Karpas-422 (cell line): ENCODE results near the gene CCDC8. TPM values are rescaled to one million over a fixed set of nuclear protein-coding genes. Genes with fewer than 3 reads are reported as not detected.

Experiments used
- DNase-seq: peaks from one replicate; pipeline ENCODE4 v3.0.0-alpha.2; 2015
- H2AFZ ChIP-seq: fragments of 200-600 bp; sonication (generic); 2 replicates; pipeline ENCODE4 v1.6.1; 2014; ENCODE audit warnings: antibody characterized with exemption, low read length, mixed read lengths
- H3K27ac ChIP-seq: fragments of 200-600 bp; sonication (generic); 2 replicates; pipeline ENCODE4 v1.5.1; 2014; ENCODE audit warnings: mild to moderate bottlenecking, low read length, moderate library complexity
- H3K27me3 ChIP-seq: fragments of 200-600 bp; sonication (generic); 2 replicates; pipeline ENCODE4 v1.6.1; 2014; ENCODE audit warnings: low read length, mixed read lengths
- H3K36me3 ChIP-seq: fragments of 200-600 bp; sonication (generic); 2 replicates; pipeline ENCODE4 v1.6.1; 2014; ENCODE audit warnings: low read length, mixed read lengths; ENCODE audit not compliant: insufficient read depth
- H3K4me1 ChIP-seq: fragments of 200-600 bp; sonication (generic); 2 replicates; pipeline ENCODE4 v1.6.1; 2014; ENCODE audit warnings: mild to moderate bottlenecking, low read length, mixed read lengths
- H3K4me2 ChIP-seq: fragments of 200-600 bp; sonication (generic); 2 replicates; pipeline ENCODE4 v1.6.1; 2014; ENCODE audit warnings: low read length, low read depth, mild to moderate bottlenecking; ENCODE audit not compliant: poor library complexity, severe bottlenecking
- H3K4me3 ChIP-seq: fragments of 200-600 bp; sonication (generic); 2 replicates; pipeline ENCODE4 v1.5.1; 2014; ENCODE audit warnings: mild to moderate bottlenecking, antibody characterized with exemption, low read length, mixed read lengths
- H3K79me2 ChIP-seq: fragments of 200-600 bp; sonication (generic); 2 replicates; pipeline ENCODE4 v1.6.1; 2014; ENCODE audit warnings: mild to moderate bottlenecking, low read length, mixed read lengths
- H3K9ac ChIP-seq: fragments of 200-600 bp; sonication (generic); 2 replicates; pipeline ENCODE4 v1.6.0; 2014; ENCODE audit warnings: low read length
- H3K9me2 ChIP-seq: fragments of 200-600 bp; sonication (generic), shearing (Covaris generic); replicated peaks from 2 replicates; pipeline ENCODE4 v1.6.0; 2014; ENCODE audit warnings: mild to moderate bottlenecking, low read length, moderate library complexity; ENCODE audit not compliant: insufficient read depth
- H3K9me3 ChIP-seq: fragments of 300-700, 200-600 bp; sonication (generic); 2 replicates; pipeline ENCODE4 v1.6.1; 2014; ENCODE audit warnings: low read length, mixed read lengths
- H4K20me1 ChIP-seq: fragments of 200-600 bp; sonication (generic); 2 replicates; pipeline ENCODE4 v1.6.1; 2014; ENCODE audit warnings: mild to moderate bottlenecking, antibody characterized with exemption, low read length, low read depth; ENCODE audit not compliant: insufficient read depth
- total RNA-seq: library from RNA; depleted of rRNA; stranded (reverse); fragments of >200 nt; shearing (Covaris generic); gene quantifications from 2 replicates; pipeline ENCODE4 v1.2.3, GENCODE V29; 2014; ENCODE audit warnings: low replicate concordance

Gene CCDC8
- total RNA-seq, 1 experiment from 2014 or later, result not detected

GRCh38 chr19:46385636-46386035 is 27.7 kb downstream of the CCDC8 start:
- no peak overlapping the region for H3K4me3 ChIP-seq
- no peaks in the 10 kb centered on the region for H3K9me2 ChIP-seq
- H3K9me3 ChIP-seq, result no peaks in the 10 kb centered on the region
- no peak overlapping the region for H3K9ac ChIP-seq
- no peak overlapping the region for H2AFZ ChIP-seq
- no peak for DNase-seq
- no peak overlapping the region for H3K4me2 ChIP-seq
- 0 out of 2 replicates have a peak, but pooled peaks cover under 1% of the 10 kb centered on the region for H4K20me1 ChIP-seq
- no peak overlapping the region for H3K27ac ChIP-seq
- peaks cover 25% of the 10 kb centered on the region for H3K36me3 ChIP-seq
- no peaks in the 10 kb centered on the region for H3K4me1 ChIP-seq
- H3K79me2 ChIP-seq, result peaks cover 9% of the 10 kb centered on the region
- H3K27me3 ChIP-seq, result no peaks in the 10 kb centered on the region

- H3K4me1 ChIP-seq, result no peaks in the 10 kb centered on the region
- no peak overlapping the region for H3K27ac ChIP-seq
- no peak overlapping the region for H2AFZ ChIP-seq
- peaks cover 24% of the 10 kb centered on the region for H3K36me3 ChIP-seq
- H3K4me2 ChIP-seq, result no peak overlapping the region
- H3K79me2 ChIP-seq, result peaks cover 17% of the 10 kb centered on the region
- no peak overlapping the region for H3K4me3 ChIP-seq
- no peaks in the 10 kb centered on the region for H4K20me1 ChIP-seq
- no peak overlapping the region for H3K9ac ChIP-seq
- H3K9me2 ChIP-seq, result no peaks in the 10 kb centered on the region
- no peaks in the 10 kb centered on the region for H3K9me3 ChIP-seq
- DNase-seq, result no peak
- no peaks in the 10 kb centered on the region for H3K27me3 ChIP-seq
Measured at GRCh38 chr19:46384396-46384795, 29.0 kb downstream of the CCDC8 start.

- H3K27me3 ChIP-seq, result no peaks in the 10 kb centered on the region
- no peaks in the 10 kb centered on the region for H4K20me1 ChIP-seq
- no peak overlapping the region for H3K27ac ChIP-seq
- DNase-seq, result no peak
- H3K4me1 ChIP-seq, result no peaks in the 10 kb centered on the region
- peaks cover 23% of the 10 kb centered on the region for H3K79me2 ChIP-seq
- H3K36me3 ChIP-seq, result peaks cover 24% of the 10 kb centered on the region
- H3K9me2 ChIP-seq, result no peaks in the 10 kb centered on the region
- no peak overlapping the region for H3K4me3 ChIP-seq
- no peaks in the 10 kb centered on the region for H3K9me3 ChIP-seq
- H3K9ac ChIP-seq, result no peak overlapping the region
- H3K4me2 ChIP-seq, result no peak overlapping the region
- no peak overlapping the region for H2AFZ ChIP-seq
Measured at GRCh38 chr19:46383846-46384245, 29.5 kb downstream of the CCDC8 start.

GRCh38 chr19:46383171-46383815 is 30.1 kb downstream of the CCDC8 start:
- DNase-seq, result no peak
- H3K36me3 ChIP-seq, result peaks cover 25% of the 10 kb centered on the region; the same call in 1 of the 2 replicates
- no peaks in the 10 kb centered on the region for H3K27me3 ChIP-seq
- no peaks in the 10 kb centered on the region for H4K20me1 ChIP-seq
- H3K4me3 ChIP-seq, result no peak overlapping the region
- H3K4me2 ChIP-seq, result no peak overlapping the region
- peaks cover 28% of the 10 kb centered on the region for H3K79me2 ChIP-seq
- H3K9me2 ChIP-seq, result no peaks in the 10 kb centered on the region
- no peaks in the 10 kb centered on the region for H3K4me1 ChIP-seq
- no peak overlapping the region for H2AFZ ChIP-seq
- H3K9ac ChIP-seq, result no peak overlapping the region
- H3K27ac ChIP-seq, result no peak overlapping the region
- H3K9me3 ChIP-seq, result no peaks in the 10 kb centered on the region

GRCh38 chr19:46381756-46382345 is 31.5 kb downstream of the CCDC8 start:
- Histone ChIP-seq H3K4me2 (no peak overlapping the region), H3K36me3 (peaks cover 32% of the 10 kb centered on the region; the same call in 1 of the 2 replicates), H3K4me1 (no peaks in the 10 kb centered on the region), H3K9me3 (no peaks in the 10 kb centered on the region), H3K27me3 (no peaks in the 10 kb centered on the region), H3K79me2 (peaks cover 42% of the 10 kb centered on the region), H2AFZ (no peak overlapping the region), H3K27ac (no peak overlapping the region), H4K20me1 (no peaks in the 10 kb centered on the region), H3K9ac (no peak overlapping the region), H3K9me2 (no peaks in the 10 kb centered on the region), H3K4me3 (no peak overlapping the region)
- no peak for DNase-seq

- DNase-seq, result no peak
- H3K36me3 ChIP-seq, result peaks cover 34% of the 10 kb centered on the region; the same call in 1 of the 2 replicates
- no peaks in the 10 kb centered on the region for H3K9me2 ChIP-seq
- no peak overlapping the region for H3K4me2 ChIP-seq
- no peak overlapping the region for H3K27ac ChIP-seq
- no peak overlapping the region for H3K9ac ChIP-seq
- H3K27me3 ChIP-seq, result no peaks in the 10 kb centered on the region
- H3K9me3 ChIP-seq, result no peaks in the 10 kb centered on the region
- no peak overlapping the region for H3K4me3 ChIP-seq
- H4K20me1 ChIP-seq, result no peaks in the 10 kb centered on the region
- H2AFZ ChIP-seq, result no peak overlapping the region
- no peaks in the 10 kb centered on the region for H3K4me1 ChIP-seq
- peaks cover 42% of the 10 kb centered on the region for H3K79me2 ChIP-seq
Measured at GRCh38 chr19:46381346-46381745, 32.0 kb downstream of the CCDC8 start.

- no peaks in the 10 kb centered on the region for H3K9me3 ChIP-seq
- no peaks in the 10 kb centered on the region for H3K27me3 ChIP-seq
- no peak overlapping the region for H3K9ac ChIP-seq
- peaks cover 42% of the 10 kb centered on the region for H3K79me2 ChIP-seq
- H3K36me3 ChIP-seq, result peaks cover 37% of the 10 kb centered on the region
- DNase-seq, result no peak
- H3K4me2 ChIP-seq, result no peak overlapping the region
- H3K9me2 ChIP-seq, result no peaks in the 10 kb centered on the region
- H3K27ac ChIP-seq, result no peak overlapping the region
- H3K4me3 ChIP-seq, result no peak overlapping the region
- no peaks in the 10 kb centered on the region for H4K20me1 ChIP-seq
- H2AFZ ChIP-seq, result no peak overlapping the region
- H3K4me1 ChIP-seq, result no peaks in the 10 kb centered on the region
Measured at GRCh38 chr19:46380690-46381089, 32.7 kb downstream of the CCDC8 start.

- H3K9me3 ChIP-seq, result no peaks in the 10 kb centered on the region
- no peak for DNase-seq
- peaks cover 48% of the 10 kb centered on the region for H3K79me2 ChIP-seq
- H3K36me3 ChIP-seq, result peaks cover 30% of the 10 kb centered on the region
- no peaks in the 10 kb centered on the region for H3K9me2 ChIP-seq
- H3K27me3 ChIP-seq, result no peaks in the 10 kb centered on the region
- no peak overlapping the region for H2AFZ ChIP-seq
- no peak overlapping the region for H3K9ac ChIP-seq
- no peak overlapping the region for H3K27ac ChIP-seq
- peaks cover 7% of the 10 kb centered on the region; the same call in 1 of the 2 replicates for H4K20me1 ChIP-seq
- H3K4me2 ChIP-seq, result no peak overlapping the region
- H3K4me3 ChIP-seq, result no peak overlapping the region
- H3K4me1 ChIP-seq, result no peaks in the 10 kb centered on the region
Measured at GRCh38 chr19:46378268-46378667, 35.1 kb downstream of the CCDC8 start.
